C4-2B (cell line): ENCODE results near the gene PNPLA7.

ENCODE experiments used
- ZFX ChIP-seq: fragments of 450-650 bp; IDR thresholded peaks from 2 replicates; pipeline ENCODE4 v1.6.1; 2017
- TF ChIP-seq, protein P1 (sequence below): fragments of 450-650 bp; conservative IDR thresholded peaks from 2 replicates; pipeline ENCODE4 v1.5.1; 2017; ENCODE audit warnings: mild to moderate bottlenecking

DNA sequence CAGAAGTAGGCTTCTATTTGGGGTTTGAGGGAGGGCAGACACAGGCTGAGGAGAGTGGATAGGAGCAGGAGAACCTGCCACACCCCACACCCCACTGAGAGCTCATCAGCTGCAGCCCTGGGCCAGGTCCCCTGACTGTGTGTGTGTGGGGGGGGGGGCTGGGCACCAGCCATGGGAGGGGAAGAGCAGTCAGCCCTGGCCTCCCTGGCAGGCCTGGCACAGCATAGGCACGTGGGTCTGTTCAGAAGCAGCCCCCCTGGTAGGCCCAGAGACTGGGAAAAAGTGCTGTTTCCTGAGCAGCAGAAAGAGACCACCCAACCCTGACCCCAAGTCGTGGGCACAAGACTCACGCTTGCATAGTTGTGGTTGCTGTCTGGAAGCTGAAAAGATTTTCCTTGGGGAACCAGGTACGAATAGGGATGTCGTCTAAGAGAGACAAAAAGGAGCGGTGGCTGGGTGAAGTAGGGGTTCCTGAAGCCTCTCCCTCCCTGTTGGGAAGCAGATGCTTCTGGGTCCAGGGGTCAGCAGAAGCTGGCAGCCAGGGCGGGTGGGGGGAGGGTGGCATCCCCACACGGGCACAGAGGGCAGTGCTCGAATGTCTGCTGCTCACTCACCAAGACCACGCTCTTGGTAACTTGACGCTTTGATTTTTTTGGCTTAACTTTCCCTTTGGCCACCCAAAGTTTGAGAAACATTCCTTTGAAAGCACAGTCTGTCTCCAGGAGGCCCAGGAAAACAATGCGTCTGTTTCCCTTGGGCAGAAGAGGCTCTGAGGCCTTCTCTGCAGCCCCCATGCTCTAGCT lies 93.9 kb downstream of the PNPLA7 start:
- TF ChIP-seq, protein P1, sequence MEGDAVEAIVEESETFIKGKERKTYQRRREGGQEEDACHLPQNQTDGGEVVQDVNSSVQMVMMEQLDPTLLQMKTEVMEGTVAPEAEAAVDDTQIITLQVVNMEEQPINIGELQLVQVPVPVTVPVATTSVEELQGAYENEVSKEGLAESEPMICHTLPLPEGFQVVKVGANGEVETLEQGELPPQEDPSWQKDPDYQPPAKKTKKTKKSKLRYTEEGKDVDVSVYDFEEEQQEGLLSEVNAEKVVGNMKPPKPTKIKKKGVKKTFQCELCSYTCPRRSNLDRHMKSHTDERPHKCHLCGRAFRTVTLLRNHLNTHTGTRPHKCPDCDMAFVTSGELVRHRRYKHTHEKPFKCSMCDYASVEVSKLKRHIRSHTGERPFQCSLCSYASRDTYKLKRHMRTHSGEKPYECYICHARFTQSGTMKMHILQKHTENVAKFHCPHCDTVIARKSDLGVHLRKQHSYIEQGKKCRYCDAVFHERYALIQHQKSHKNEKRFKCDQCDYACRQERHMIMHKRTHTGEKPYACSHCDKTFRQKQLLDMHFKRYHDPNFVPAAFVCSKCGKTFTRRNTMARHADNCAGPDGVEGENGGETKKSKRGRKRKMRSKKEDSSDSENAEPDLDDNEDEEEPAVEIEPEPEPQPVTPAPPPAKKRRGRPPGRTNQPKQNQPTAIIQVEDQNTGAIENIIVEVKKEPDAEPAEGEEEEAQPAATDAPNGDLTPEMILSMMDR: no peak
- TF ChIP-seq ZFX: no peak
